HG03354 (cell line): ENCODE results near the gene RANBP1.

Experiments
- ATAC-seq: cut with Tn5 transposase; IDR thresholded peaks from one replicate; pipeline ENCODE4 v1.9.1; 2021; ENCODE audit warnings: mild to moderate bottlenecking; ENCODE audit not compliant: unreplicated experiment, poor library complexity, severe bottlenecking

RANBP1 gene

DNA sequence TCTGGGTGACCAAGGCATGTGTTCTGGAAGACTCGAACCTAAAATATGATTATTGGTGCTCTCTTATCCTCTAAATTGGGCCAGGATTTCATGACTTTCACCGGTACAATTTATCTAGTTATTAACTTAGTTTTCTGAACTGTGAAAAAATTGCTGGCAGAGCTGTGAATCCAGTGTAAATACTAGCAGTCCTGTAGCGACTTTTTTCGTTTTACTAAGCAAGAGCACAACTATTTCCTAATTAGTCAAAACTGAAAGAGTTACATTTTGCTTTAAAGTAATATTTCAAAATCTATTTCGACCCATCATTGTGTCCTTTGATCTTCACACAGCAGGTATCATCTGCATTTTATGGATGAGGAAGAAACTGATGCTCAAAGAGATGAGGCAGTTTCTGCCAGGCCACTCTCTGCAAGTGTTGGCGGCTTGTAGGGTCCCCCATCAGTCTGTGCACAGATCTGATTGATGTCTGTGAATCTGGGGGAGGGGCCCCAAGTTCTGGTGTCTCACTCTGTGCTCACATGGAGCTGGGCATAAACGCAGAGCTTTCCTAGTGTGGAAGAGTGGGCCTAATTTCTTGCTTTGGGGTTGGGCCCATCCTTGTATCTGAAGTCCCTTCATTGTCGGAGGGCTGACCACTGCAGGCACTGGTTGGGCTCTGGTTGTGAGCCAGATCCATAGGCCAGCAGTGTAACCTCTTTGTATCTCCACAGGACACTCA lies 2.6 kb downstream of the RANBP1 start:
- no peak for ATAC-seq

DNA sequence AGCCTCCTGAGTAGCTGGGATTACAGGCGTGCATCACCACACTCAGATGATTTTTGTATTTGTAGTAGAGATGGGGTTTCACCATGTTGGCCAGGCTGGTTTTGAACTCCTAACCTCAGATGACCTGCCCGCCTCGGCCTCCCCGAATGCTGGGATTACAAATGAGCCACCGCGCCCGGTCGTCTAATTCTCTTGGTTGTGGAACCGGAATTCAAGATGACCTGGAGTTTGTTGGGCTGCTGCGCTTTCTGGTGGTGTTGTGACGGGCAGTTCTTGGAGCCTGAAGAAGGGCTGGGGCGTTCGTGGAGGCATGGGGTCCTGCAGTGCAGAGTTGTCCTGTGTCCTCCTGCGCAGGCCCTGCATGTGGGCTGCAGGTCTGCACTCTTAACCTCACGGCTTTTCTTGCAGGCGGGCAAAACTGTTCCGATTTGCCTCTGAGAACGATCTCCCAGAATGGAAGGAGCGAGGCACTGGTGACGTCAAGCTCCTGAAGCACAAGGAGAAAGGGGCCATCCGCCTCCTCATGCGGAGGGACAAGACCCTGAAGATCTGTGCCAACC lies 6.0 kb downstream of the RANBP1 start:
- no peak for ATAC-seq

DNA sequence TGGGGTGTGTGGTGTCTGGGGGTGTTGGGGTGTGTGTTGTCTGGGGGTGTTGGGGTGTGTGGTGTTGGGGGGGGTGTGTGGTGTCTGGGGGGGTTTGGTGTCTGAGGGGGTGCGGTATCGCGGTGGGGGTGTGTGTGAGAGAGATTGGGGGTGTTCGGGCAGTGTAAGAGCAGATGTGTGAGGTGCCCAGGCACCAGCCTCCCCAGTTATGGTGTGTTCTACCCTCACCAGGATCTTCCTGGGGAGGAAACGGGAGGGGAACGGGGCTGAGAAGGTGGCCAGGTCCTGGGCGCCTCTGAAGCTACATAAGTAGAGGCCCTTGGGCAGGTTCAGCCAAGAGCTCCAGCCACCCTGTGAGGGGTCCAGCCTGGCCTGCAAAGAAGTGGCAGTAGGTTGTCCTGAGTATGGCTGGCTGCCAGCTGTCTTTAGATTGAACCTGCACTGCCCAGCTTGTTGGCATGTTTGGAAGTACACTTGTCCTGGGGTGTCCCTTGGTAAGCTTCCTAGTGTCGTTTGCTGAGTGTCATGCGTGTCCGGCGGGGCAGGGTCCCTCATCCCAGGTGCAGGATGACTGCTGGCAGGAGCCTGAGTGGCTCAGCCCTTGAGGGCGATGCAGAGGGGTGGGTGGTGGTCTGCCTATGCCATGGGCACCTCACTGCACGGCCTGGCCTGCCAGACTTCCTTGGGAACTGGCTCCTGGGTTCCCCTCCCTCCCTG lies 7.6 kb downstream of the RANBP1 start:
- ATAC-seq, result no peak

DNA sequence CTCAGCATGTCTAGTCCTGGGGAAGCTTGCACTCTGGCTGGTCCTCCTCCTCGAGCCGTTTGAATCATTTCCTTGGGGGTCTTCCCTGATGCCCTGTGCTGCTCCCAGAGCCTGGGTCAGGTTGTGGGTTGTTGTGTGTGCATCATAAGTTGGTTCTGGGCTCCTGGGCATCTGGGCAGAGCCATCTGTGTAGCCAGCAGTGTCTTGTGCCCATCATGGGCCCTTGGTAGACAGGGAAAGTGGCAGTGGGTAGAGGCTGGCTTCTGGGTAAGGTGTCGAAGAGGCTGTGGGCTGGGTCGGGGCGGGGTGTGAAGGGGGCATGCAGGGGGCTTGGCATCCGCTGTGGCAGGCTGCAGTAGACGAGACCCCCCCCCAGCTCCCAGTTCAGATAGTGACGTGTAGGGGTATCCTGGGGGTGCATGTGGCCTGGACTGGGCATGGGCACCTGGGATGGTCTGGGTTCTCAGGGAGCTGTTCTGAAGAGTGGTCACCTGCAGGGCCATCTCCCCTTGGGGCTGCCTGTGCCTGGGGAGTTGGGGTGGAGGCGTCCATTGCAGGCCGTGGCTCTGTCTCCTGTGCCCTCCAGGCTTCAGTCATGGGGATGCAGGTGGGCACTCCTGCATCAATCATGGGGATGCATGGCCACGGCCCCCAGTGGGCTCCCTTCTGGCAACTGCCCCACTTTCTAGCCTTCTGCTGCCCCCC lies 8.3 kb downstream of the RANBP1 start:
- no peak for ATAC-seq

GRCh38 chr22:20125201-20126174 lies 9.6 kb downstream of the RANBP1 start:
- ATAC-seq, result no peak

- ATAC-seq, result no peak
Measured at GRCh38 chr22:20126284-20127029, 10.6 kb downstream of the RANBP1 start.

DNA sequence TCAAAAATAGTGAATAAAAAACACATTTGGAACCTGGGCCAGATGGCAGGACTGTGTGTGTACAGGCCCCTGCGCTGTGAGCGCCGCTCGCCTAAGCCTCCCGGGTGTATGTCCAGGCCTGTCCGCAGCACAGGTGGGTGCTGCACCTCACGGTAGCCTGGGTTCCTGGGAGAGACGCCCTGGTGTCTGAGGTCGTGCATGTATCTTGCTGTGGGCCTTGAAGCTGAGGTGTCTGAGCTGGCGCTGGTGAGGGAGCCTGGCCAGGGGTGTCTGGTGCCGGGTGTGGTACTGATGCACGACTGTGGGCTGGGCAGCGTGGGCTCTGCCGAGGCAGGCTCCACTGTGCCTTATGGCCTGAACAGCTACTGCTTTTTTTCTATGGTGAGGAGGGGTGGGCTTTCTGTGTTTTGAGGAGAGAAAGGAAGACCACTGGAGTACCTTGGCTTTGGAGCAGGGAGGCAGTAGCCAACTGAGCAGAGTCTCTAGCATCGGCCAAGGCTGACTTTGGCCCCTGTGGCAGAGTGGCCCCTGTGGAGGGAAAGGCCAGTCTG lies 11.5 kb downstream of the RANBP1 start:
- no peak for ATAC-seq

DNA sequence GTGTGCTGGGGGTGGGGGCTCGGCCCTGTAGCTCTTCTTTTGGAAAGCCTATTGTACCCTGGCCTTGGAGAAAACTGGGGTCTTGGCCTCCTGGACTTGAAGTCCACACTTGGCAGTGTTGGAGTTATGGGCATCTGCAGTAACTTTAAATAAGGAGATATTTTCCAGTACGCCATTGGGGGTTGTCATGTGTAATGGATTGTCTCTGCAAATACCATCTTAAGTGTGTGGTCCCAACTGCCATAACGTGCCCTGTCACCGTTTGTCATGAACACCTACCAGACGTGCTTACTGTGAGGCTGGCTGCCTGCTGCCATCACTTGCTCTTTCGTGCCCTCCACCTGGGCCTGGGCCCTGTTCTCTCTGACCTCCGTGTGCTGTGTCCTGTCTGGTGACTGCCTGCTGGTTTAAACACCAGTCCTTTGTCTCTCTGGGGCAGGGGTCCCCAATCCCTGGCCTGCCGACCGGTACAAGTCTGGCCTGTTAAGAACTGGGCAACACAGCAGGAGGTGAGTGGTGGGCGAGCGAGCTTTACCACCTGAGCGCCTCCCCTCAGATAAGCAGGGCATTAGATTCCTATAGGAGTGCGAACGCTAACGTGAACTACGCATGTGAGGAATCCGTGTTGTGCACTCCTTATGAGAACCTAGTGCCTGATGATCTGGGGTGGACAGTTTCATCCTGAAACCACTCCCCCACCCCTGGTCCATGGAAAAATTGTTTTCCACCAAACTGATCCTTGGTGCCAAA lies 12.1 kb downstream of the RANBP1 start:
- no peak for ATAC-seq

DNA sequence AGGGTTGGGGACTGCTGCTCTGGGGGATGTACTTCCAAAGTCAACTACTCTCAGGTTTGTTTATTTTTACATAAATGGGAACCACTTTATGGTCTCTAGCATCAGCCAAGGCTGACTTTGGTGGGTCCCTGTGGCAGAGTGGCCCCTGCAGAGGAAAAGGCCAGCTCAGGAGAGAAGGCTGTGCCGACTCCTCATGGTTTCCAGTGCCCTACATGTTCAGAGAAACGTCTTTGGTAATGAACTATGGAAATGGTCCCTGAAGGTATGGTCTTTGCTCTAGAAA lies 12.7 kb downstream of the RANBP1 start:
- ATAC-seq, result no peak

DNA sequence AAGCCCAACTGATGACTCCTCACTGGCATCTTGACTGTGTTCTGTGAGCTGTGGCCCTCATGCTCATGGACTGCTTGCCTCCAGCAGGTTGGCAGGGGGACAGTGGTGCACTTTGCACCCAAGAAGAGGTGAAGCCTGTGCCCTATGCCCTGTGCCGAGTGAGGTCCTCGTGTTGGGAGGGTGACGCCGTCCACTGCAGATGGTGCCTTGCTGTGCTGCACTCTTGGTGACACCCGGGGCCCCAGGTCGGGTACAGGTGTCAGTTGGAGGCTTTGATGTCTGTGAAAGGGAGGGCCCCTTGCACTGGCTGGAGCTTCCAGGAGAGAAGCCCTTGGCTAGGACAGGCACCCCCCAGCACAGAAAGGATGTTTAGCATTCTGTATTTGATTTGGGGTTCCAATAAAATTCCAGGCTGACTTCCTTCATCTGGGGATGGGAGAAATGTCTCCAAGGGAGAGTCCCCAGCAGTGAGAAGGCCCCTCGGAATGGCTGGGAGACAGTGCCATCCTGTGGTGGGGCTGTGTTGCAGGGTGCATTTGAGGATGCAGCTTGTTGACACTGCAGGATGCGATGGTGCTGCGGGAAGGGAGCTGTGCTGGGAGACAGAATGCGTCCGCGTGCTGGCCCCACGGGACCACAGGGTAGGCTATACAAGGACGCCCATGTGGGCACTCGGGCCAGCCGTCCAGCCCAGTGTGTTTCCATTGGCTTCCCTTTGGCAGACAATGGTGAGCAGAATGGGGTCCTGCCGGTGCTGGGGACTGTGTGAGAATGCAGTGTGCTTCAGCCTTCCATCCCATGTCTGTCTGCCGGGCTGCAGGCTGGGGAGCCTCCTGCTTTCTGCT lies 13.2 kb downstream of the RANBP1 start:
- no peak for ATAC-seq

DNA sequence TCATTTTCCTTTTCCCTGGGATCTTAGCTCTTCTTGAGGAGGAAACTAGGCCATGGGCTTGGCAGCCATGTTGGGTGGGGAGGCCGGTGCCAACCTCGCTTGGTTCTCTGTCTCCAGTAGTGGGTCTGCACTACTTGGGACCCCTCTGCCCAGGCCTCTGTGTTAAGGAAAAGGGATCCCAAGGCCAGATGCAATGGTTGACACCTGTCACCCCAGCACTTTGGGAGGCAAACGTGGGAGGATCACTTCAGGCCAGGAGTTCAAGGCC lies 13.8 kb downstream of the RANBP1 start:
- no peak for ATAC-seq

DNA sequence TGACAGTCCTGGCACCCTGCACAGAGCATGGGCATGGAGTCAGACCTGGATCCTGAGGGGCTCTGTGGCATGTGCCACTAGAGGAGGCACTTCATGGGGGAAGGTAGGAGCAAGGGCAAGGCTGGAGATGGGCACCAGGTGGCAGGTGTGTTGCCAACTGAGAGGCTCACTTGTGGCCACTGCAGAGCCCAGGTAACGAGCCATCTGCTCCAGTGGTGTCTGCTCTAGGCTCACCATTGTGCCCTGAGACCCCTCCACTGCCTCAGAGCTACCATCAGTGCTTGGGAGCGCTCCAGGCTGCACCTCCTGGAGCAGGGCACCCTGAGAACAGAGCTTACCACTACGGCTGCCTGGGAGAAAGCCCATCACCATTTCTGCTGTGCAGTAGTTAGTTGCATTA lies 14.4 kb downstream of the RANBP1 start:
- no peak for ATAC-seq

DNA sequence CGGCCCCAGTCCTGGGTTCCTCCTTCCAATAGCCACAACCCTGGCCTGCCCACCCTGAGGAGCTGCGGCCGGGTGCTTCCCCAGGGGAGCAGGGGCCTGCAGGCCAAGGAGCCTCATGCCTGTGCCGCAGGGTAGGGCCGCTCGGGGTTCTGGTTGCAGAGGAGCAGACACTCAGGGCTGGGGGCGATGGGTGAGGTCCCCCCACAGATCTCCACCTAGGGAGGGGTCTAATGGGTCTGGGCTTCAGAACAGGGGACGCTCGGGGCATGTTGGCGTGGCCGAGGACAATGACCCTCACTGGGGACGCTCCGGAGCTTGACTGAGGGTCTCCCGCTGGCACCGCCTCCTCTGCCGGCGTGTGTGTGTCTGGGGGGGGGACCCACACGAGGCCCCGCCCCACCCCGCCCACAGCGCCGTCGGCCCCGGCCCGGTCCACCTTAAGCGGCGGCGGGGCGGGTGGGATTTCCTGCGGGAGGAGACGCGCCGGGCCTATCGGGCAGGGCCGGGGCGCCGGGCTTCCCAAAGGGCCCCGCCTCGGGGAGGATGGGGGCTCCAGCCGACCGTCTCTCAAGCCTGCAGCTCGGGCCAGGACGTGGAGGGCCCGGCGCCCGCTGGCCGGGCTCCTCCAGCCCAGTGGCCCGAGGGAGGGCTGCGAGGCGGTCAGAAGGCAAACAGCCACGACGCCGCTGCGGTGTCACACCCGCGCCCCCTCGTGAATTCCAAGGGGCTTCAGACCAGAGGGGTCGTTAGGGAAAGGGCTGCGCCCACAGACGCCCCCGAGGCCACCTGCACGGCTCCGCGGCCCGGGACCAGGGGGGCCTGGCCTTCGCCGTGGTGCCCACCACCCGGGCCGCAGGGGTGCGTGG lies 15.1 kb downstream of the RANBP1 start:
- peak; percentile 51 for ATAC-seq

DNA sequence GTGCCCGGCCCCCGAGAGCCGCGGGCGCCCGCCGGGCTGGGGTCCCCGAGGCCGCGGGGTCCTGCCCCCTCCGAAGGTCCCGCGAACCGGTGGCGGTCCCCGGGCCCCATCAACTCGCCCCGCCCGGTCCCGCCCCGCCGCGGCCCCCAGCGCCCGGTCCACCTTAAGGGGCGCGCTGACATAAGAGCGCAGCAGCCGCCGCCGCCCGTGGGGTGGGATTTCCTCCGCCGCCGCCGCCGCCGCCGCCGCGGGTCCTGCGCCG lies 15.6 kb downstream of the RANBP1 start, which contains the start of gene ZDHHC8:
ZDHHC8 (plus strand) TSS at position 208 of the 262 bp plus-strand sequence. CDS start 144 bp downstream, outside the sequence.
- ATAC-seq, result peak; percentile 45

DNA sequence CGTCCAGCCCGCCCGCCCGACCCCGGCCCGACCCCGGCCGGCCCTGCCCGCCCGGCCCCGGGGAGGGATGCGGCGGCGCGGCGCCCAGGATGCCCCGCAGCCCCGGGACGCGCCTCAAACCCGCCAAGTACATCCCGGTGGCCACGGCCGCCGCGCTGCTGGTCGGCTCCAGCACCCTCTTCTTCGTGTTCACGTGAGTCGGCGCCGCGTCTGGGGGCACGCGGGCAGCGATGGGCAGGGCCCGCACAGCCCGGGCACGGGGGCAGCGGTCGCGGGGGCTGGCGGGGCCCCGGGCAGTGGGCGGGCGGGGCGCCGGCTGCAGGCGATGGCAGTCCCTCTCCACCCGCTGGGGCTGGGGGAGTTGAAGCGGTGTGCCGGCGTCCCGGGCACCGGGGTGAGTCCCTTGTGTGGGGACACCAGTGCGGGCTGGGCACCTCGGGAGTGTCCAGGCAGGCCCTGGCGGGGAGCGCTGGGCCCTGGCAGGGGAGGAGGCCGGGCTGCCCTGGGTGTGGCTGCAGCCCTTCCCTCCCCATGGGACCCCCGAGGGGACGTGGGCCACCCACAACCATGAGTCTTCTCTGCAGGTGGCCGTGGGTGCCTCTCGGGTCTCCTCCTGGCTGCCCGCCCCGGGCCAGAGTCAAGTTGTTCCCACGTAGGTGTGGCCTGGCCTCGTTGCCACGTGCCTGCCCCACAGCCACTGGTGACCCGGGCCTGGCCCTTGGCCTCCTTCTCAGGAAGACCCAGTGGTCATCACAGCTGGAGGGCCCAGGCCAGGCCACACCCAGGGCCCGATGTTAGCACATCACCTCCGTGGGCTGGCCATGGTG lies 16.2 kb downstream of the RANBP1 start:
- ATAC-seq, result peak; percentile 14

- no peak for ATAC-seq
Measured at GRCh38 chr22:20132686-20133246, 16.9 kb downstream of the RANBP1 start.
